H1 (cell line): ENCODE data around the gene SSRP1. TPM values are rescaled to one million over a fixed set of nuclear protein-coding genes. Genes with fewer than 3 reads are reported as not detected.

Source experiments
- BRCA1 ChIP-seq: IDR thresholded peaks from 2 replicates; pipeline ENCODE4 v1.6.1; 2012; ENCODE audit warnings: low read depth, low read length, improper control_type of control experiment
- CBX5 ChIP-seq: fragments of 300-800, 300-1000 bp; sonication (generic); IDR thresholded peaks from 2 replicates; pipeline ENCODE4 v1.7.1; 2016; ENCODE audit warnings: antibody characterized with exemption, low read length, low read depth
- GABPA ChIP-seq: IDR thresholded peaks from 2 replicates; pipeline ENCODE4 v1.6.1; 2011; ENCODE audit warnings: mild to moderate bottlenecking, low read length, moderate library complexity, borderline replicate concordance; ENCODE audit not compliant: insufficient read depth
- GTF2F1 ChIP-seq: IDR thresholded peaks from 2 replicates; pipeline ENCODE4 v1.6.1; 2012; ENCODE audit warnings: low read depth, low read length, improper control_type of control experiment, borderline replicate concordance
- HDAC2 ChIP-seq, 2 experiments: fragments of 300-600 bp in 1 of 2; sonication (generic) in 1 of 2; IDR thresholded peaks; 2 replicates each; pipeline ENCODE4 v1.6.1; 2011 to 2012; ENCODE audit warnings: low read depth in 2 of 2, low read length in 2 of 2, mild to moderate bottlenecking in 2 of 2, moderate library complexity in 2 of 2, borderline replicate concordance in 1 of 2, inconsistent platforms in 1 of 2
- JUN ChIP-seq: IDR thresholded peaks from 2 replicates; pipeline ENCODE4 v1.6.1; 2011; ENCODE audit warnings: low read depth, mild to moderate bottlenecking, improper control_type of control experiment, low read length
- MAX ChIP-seq: IDR thresholded peaks from 2 replicates; pipeline ENCODE4 v1.6.1; 2012; ENCODE audit warnings: inconsistent platforms
- POLR2AphosphoS5 ChIP-seq: IDR thresholded peaks from 2 replicates; pipeline ENCODE4 v1.6.1; 2011; ENCODE audit warnings: low read depth, low read length
- POU5F1 ChIP-seq: IDR thresholded peaks from 2 replicates; pipeline ENCODE4 v1.6.1; 2011; ENCODE audit warnings: low read depth, mild to moderate bottlenecking, low read length, moderate library complexity
- RAD21 ChIP-seq, 2 experiments: IDR thresholded peaks in 1 of 2; conservative IDR thresholded peaks in 1 of 2; 2 replicates each; pipeline ENCODE4 v1.6.1; 2011; ENCODE audit warnings: low read depth in 2 of 2, low read length in 2 of 2, improper control_type of control experiment in 1 of 2, inconsistent platforms in 1 of 2, mild to moderate bottlenecking in 1 of 2, moderate library complexity in 1 of 2
- RBBP5 ChIP-seq: IDR thresholded peaks from 2 replicates; pipeline ENCODE4 v1.7.1; 2012; ENCODE audit warnings: low read depth, mild to moderate bottlenecking, inconsistent platforms, low read length, moderate library complexity, borderline replicate concordance
- RNF2 ChIP-seq: fragments of 200-900, 300-1000 bp; sonication (generic); IDR thresholded peaks from 2 replicates; pipeline ENCODE4 v1.7.1; 2016; ENCODE audit warnings: borderline replicate concordance, low read depth, mild to moderate bottlenecking, antibody characterized with exemption, low read length; ENCODE audit not compliant: poor library complexity, severe bottlenecking; ENCODE audit errors: missing control alignments
- SP1 ChIP-seq: IDR thresholded peaks from 2 replicates; pipeline ENCODE4 v1.6.1; 2011; ENCODE audit warnings: low read depth, low read length
- SP2 ChIP-seq: IDR thresholded peaks from 2 replicates; pipeline ENCODE4 v1.6.1; 2012; ENCODE audit warnings: mild to moderate bottlenecking, low read length, inconsistent platforms
- TAF1 ChIP-seq: IDR thresholded peaks from 2 replicates; pipeline ENCODE4 v1.6.1; 2011; ENCODE audit warnings: mild to moderate bottlenecking, low read depth, low read length
- TAF7 ChIP-seq: optimal IDR thresholded peaks from 2 replicates; pipeline ENCODE3; 2011; ENCODE audit warnings: low read depth, mild to moderate bottlenecking, inconsistent platforms, low read length, moderate library complexity, borderline replicate concordance
- YY1 ChIP-seq: IDR thresholded peaks from 2 replicates; pipeline ENCODE4 v1.6.1; 2011; ENCODE audit warnings: low read depth, mild to moderate bottlenecking, low read length
- polyA plus RNA-seq, 7 experiments: library from polyadenylated mRNA; depleted of rRNA in 3 of 7; stranded (reverse) in 5 of 7; unstranded in 2 of 7; fragments of >200 nt in 5 of 7; fragments of 200-250 nt in 2 of 7; gene quantifications; 1 replicate in 5 of 7; 2 replicates in 1 of 7; 4 replicates in 1 of 7; pipeline versions ENCODE4 v1.2.1 to v1.2.3, GENCODE V29; 2011 to 2013; ENCODE audit warnings: missing spikeins in 2 of 7, mixed read lengths in 2 of 7
- total RNA-seq: library from RNA; stranded (reverse); fragmentation: NEBNext Ultra II Directional; extraction: Animal tissue kit (Norgen Biotek cat#: 25700); gene quantifications from 2 replicates; pipeline ENCODE4 v1.2.1, GENCODE V29; 2021

Gene SSRP1
- total and polyA plus RNA-seq, 2 of the 8 experiments (the other 6 are each of a cell fraction or from before 2014, with no cell fraction given): 259 to 281 TPM

GRCh38 chr11:57324886-57325734 lies 10.6 kb downstream of the SSRP1 start, which contains the start of gene TNKS1BP1 (continued):
- TF ChIP-seq RNF2: no peak
- TF ChIP-seq GABPA: no peak
- TF ChIP-seq YY1: peak; percentile 87
- no peak for TF ChIP-seq RBBP5
- 0 out of 2 replicates have a peak, but pooled peaks have one; percentile 47 for TF ChIP-seq GTF2F1
- TF ChIP-seq MAX: peak; percentile 16; the same call in 1 of the 2 replicates
- TF ChIP-seq CBX5: no peak
- peak; percentile 82 for TF ChIP-seq POLR2AphosphoS5
- TF ChIP-seq BRCA1: no peak
- TF ChIP-seq SP1: peak; percentile 48; the same call in 1 of the 2 replicates
- peak; percentile 94 for TF ChIP-seq POU5F1
- TF ChIP-seq SP2: peak; percentile 69
- 0 out of 2 replicates have a peak, but pooled peaks have one; percentile 32 for TF ChIP-seq JUN
- peak; percentile 98 for TF ChIP-seq TAF1
- peak; percentile 77 for TF ChIP-seq TAF7
- TF ChIP-seq HDAC2 (IDR thresholded peaks at IDR 0.05; ENCODE audit: borderline replicate concordance in 1 of 2, low read depth in 2 of 2, low read length in 2 of 2): no peak
- TF ChIP-seq RAD21 (IDR thresholded peaks at IDR 0.05 in 1 of 2, conservative IDR thresholded peaks at IDR 0.05 in 1 of 2; ENCODE audit: low read depth in 2 of 2, low read length in 2 of 2): peak in 1 of 2 experiments; percentile 7; a peak in 1 of 4 replicates
